H1 (cell line): Measurements from ENCODE around the gene VGLL3. TPM values are rescaled to one million over a fixed set of nuclear protein-coding genes. Genes with fewer than 3 reads are reported as not detected.

Source experiments
- CTCF ChIA-PET: fragments of 300-600 bp; sonication (Branson Sonifier 250); formaldehyde crosslinking; loops from one replicate; lab custom pipeline; 2021; ENCODE audit not compliant: partially characterized antibody; lab: Charles Lee
- POLR2A ChIA-PET: fragments of 300-600 bp; sonication (Branson Sonifier 250); formaldehyde crosslinking; loops from one replicate; lab custom pipeline; 2021; ENCODE audit warnings: inconsistent platforms; ENCODE audit not compliant: partially characterized antibody; lab: Charles Lee
- DNase-seq, 2 experiments: peaks; one replicate each; pipeline versions ENCODE4 v3.0.0 to v3.0.0-alpha.2; 2010 to 2022; ENCODE audit warnings: low spot score in 2 of 2, low read depth in 1 of 2, mixed read lengths in 1 of 2
- FAIRE-seq: peaks from 2 replicates; lab custom pipeline; 2011; peaks lifted over from hg19 to GRCh38; lab: Jason Lieb, UNC
- H2AFZ ChIP-seq: 2 replicates; pipeline ENCODE4 v1.8.1; 2012; ENCODE audit warnings: low read length, inconsistent platforms
- H2AK5ac ChIP-seq: 2 replicates; pipeline ENCODE4 v1.6.1; 2013; ENCODE audit warnings: low read depth, low read length
- H2BK120ac ChIP-seq: replicated peaks from 2 replicates; pipeline ENCODE3; 2013; ENCODE audit warnings: low read depth, low read length, inconsistent platforms
- H2BK12ac ChIP-seq: 2 replicates; pipeline ENCODE4 v1.6.1; 2013; ENCODE audit warnings: low read depth, low read length
- H2BK15ac ChIP-seq: 2 replicates; pipeline ENCODE4 v1.6.1; 2013; ENCODE audit warnings: low read length
- H2BK20ac ChIP-seq: 2 replicates; pipeline ENCODE4 v1.6.1; 2013; ENCODE audit warnings: low read length
- H2BK5ac ChIP-seq: 2 replicates; pipeline ENCODE4 v1.6.1; 2013; ENCODE audit warnings: low read depth, low read length
- H3K14ac ChIP-seq: 2 replicates; pipeline ENCODE4 v1.6.1; 2013; ENCODE audit warnings: inconsistent platforms; ENCODE audit not compliant: insufficient read length
- H3K18ac ChIP-seq: 2 replicates; pipeline ENCODE4 v1.6.1; 2013; ENCODE audit warnings: low read length; ENCODE audit errors: extremely low read depth
- H3K23ac ChIP-seq: 2 replicates; pipeline ENCODE4 v1.6.1; 2013; ENCODE audit warnings: inconsistent platforms; ENCODE audit not compliant: insufficient read length
- H3K23me2 ChIP-seq: 2 replicates; pipeline ENCODE4 v1.6.1; 2013; ENCODE audit warnings: low read depth, low read length
- H3K27ac ChIP-seq: 2 replicates; pipeline ENCODE4 v1.6.1; 2011; ENCODE audit warnings: low read depth, low read length, inconsistent platforms
- H3K27me3 ChIP-seq, 4 experiments: replicated peaks in 1 of 4; 1 replicate in 1 of 4; 2 replicates in 3 of 4; pipeline versions ENCODE4 v1.6.1 to v1.8.1; 2011 to 2013; ENCODE audit warnings: low read length in 3 of 4, mild to moderate bottlenecking in 3 of 4, inconsistent platforms in 2 of 4, mixed read lengths in 2 of 4, moderate library complexity in 1 of 4; ENCODE audit not compliant: control insufficient read depth in 3 of 4, insufficient read depth in 3 of 4; ENCODE audit errors: extremely low read depth in 1 of 4
- H3K36me3 ChIP-seq, 4 experiments: 2 replicates each; pipeline versions ENCODE4 v1.6.1 to v1.8.1; 2011 to 2013; ENCODE audit warnings: mild to moderate bottlenecking in 4 of 4, low read length in 3 of 4, moderate library complexity in 2 of 4, control low read depth in 1 of 4, inconsistent platforms in 1 of 4; ENCODE audit not compliant: insufficient read depth in 4 of 4, control insufficient read depth in 2 of 4
- H3K4ac ChIP-seq: replicated peaks from 2 replicates; pipeline ENCODE3; 2013; ENCODE audit warnings: low read length, low read depth, mixed read lengths, inconsistent platforms; ENCODE audit not compliant: insufficient read length
- H3K4me1 ChIP-seq, 4 experiments: replicated peaks in 1 of 4; 1 replicate in 1 of 4; 2 replicates in 3 of 4; pipeline versions ENCODE4 v1.6.1 to v1.8.1; 2011 to 2013; ENCODE audit warnings: low read length in 3 of 4, inconsistent platforms in 2 of 4, mixed read lengths in 1 of 4; ENCODE audit not compliant: insufficient read depth in 4 of 4, control insufficient read depth in 3 of 4
- H3K4me2 ChIP-seq, 2 experiments: 2 replicates each; pipeline versions ENCODE4 v1.6.1 to v1.8.1; 2011 to 2013; ENCODE audit warnings: low read depth in 2 of 2, low read length in 2 of 2, control low read depth in 1 of 2, inconsistent platforms in 1 of 2, mild to moderate bottlenecking in 1 of 2; ENCODE audit not compliant: insufficient read depth in 1 of 2
- H3K4me3 ChIP-seq, 4 experiments: fragments of 200-600, 300-600 bp in 1 of 4; sonication (generic), shearing (Covaris generic), sonication (Bioruptor Twin) in 1 of 4; 2 replicates each; pipeline versions ENCODE4 v1.5.1 to v1.8.1; 2011 to 2016; ENCODE audit warnings: low read length in 4 of 4, low read depth in 3 of 4, control low read depth in 2 of 4, inconsistent platforms in 2 of 4, mild to moderate bottlenecking in 2 of 4, mixed read lengths in 1 of 4, moderate library complexity in 1 of 4; ENCODE audit not compliant: insufficient read depth in 2 of 4; ENCODE audit errors: extremely low read depth in 1 of 4
- H3K56ac ChIP-seq: replicated peaks from 2 replicates; pipeline ENCODE3; 2013; ENCODE audit warnings: low read depth, mild to moderate bottlenecking, mixed read lengths, low read length, inconsistent platforms; ENCODE audit not compliant: insufficient read length
- H3K79me1 ChIP-seq: 2 replicates; pipeline ENCODE4 v1.6.1; 2013; ENCODE audit warnings: low read depth, low read length, control low read depth
- H3K79me2 ChIP-seq, 2 experiments: 2 replicates each; pipeline versions ENCODE4 v1.6.1 to v1.8.1; 2012 to 2013; ENCODE audit warnings: low read length in 2 of 2, mild to moderate bottlenecking in 2 of 2, inconsistent platforms in 1 of 2; ENCODE audit not compliant: insufficient read depth in 2 of 2, control insufficient read depth in 1 of 2
- H3K9ac ChIP-seq, 4 experiments: replicated peaks in 1 of 4; 1 replicate in 1 of 4; 2 replicates in 3 of 4; pipeline versions ENCODE4 v1.6.1 to v1.8.1; 2011 to 2013; ENCODE audit warnings: low read depth in 3 of 4, low read length in 3 of 4, control low read depth in 2 of 4, mild to moderate bottlenecking in 2 of 4, moderate library complexity in 2 of 4, inconsistent platforms in 1 of 4; ENCODE audit errors: extremely low read depth in 1 of 4
- H3K9me3 ChIP-seq, 2 experiments: 2 replicates each; pipeline versions ENCODE4 v1.6.1 to v1.8.1; 2012 to 2013; ENCODE audit warnings: mild to moderate bottlenecking in 2 of 2, moderate library complexity in 2 of 2, control low read depth in 1 of 2, inconsistent platforms in 1 of 2, low read depth in 1 of 2, low read length in 1 of 2, mixed read lengths in 1 of 2; ENCODE audit not compliant: insufficient read depth in 2 of 2
- H4K20me1 ChIP-seq, 2 experiments: replicated peaks in 1 of 2; 2 replicates each; pipeline versions ENCODE3 to v1.8.1; 2011 to 2013; ENCODE audit warnings: inconsistent platforms in 2 of 2, low read length in 2 of 2, mild to moderate bottlenecking in 1 of 2; ENCODE audit not compliant: insufficient read depth in 2 of 2, control insufficient read depth in 1 of 2
- H4K5ac ChIP-seq: 2 replicates; pipeline ENCODE4 v1.6.1; 2013; ENCODE audit warnings: low read length, low read depth, mixed read lengths, inconsistent platforms; ENCODE audit not compliant: insufficient read length
- H4K8ac ChIP-seq: 2 replicates; pipeline ENCODE4 v1.8.0; 2013; ENCODE audit warnings: mild to moderate bottlenecking, moderate library complexity, low read length, inconsistent platforms; ENCODE audit not compliant: insufficient read depth; ENCODE audit errors: extremely low read depth
- H4K91ac ChIP-seq: replicated peaks from 2 replicates; pipeline ENCODE3; 2013; ENCODE audit warnings: low read length, mixed read lengths, inconsistent platforms; ENCODE audit not compliant: insufficient read length
- ATF2 ChIP-seq: IDR thresholded peaks from 2 replicates; pipeline ENCODE4 v1.6.1; 2012; ENCODE audit warnings: low read length, inconsistent platforms
- ATF3 ChIP-seq: IDR thresholded peaks from 2 replicates; pipeline ENCODE4 v1.6.1; 2011; ENCODE audit warnings: low read depth, mild to moderate bottlenecking, low read length; ENCODE audit not compliant: insufficient read depth
- BACH1 ChIP-seq: IDR thresholded peaks from 2 replicates; pipeline ENCODE4 v1.6.1; 2012; ENCODE audit warnings: low read length, improper control_type of control experiment
- CBX8 ChIP-seq: fragments of 300-800, 300-1000 bp; sonication (generic); IDR thresholded peaks from 2 replicates; pipeline ENCODE4 v1.7.1; 2016; ENCODE audit warnings: low read depth, low read length, borderline replicate concordance
- EGR1 ChIP-seq: IDR thresholded peaks from 2 replicates; pipeline ENCODE4 v1.6.1; 2011; ENCODE audit warnings: low read depth, low read length, borderline replicate concordance
- FOSL1 ChIP-seq: IDR thresholded peaks from 2 replicates; pipeline ENCODE4 v1.6.1; 2011; ENCODE audit warnings: mild to moderate bottlenecking, low read depth, low read length, moderate library complexity; ENCODE audit not compliant: insufficient read depth
- KDM4A ChIP-seq: IDR thresholded peaks from one replicate; pipeline ENCODE4 v1.7.1; 2012; ENCODE audit warnings: low read depth, mild to moderate bottlenecking, moderate library complexity, low read length, inconsistent platforms; ENCODE audit not compliant: severe bottlenecking
- NANOG ChIP-seq: IDR thresholded peaks from 2 replicates; pipeline ENCODE4 v1.6.1; 2011; ENCODE audit warnings: low read length, low read depth, mild to moderate bottlenecking, inconsistent platforms; ENCODE audit not compliant: insufficient read depth, poor library complexity, severe bottlenecking
- POLR2AphosphoS5 ChIP-seq: IDR thresholded peaks from 2 replicates; pipeline ENCODE4 v1.6.1; 2011; ENCODE audit warnings: low read depth, low read length
- SUZ12 ChIP-seq: fragments of 200-600 bp; sonication (generic); IDR thresholded peaks from 2 replicates; pipeline ENCODE4 v1.6.1; 2012; ENCODE audit warnings: mild to moderate bottlenecking, inconsistent platforms, low read length, moderate library complexity, mixed read lengths
- TAF7 ChIP-seq: optimal IDR thresholded peaks from 2 replicates; pipeline ENCODE3; 2011; ENCODE audit warnings: low read depth, mild to moderate bottlenecking, inconsistent platforms, low read length, moderate library complexity, borderline replicate concordance
- WGBS, 2 experiments: shearing (Covaris generic) in 1 of 2; methylation state at CpG; one replicate each; pipeline versions ENCODE4 v1.1.6 to v1.1.7; 2013 to 2015; ENCODE audit warnings: low lambda C conversion rate in 2 of 2, mixed read lengths in 2 of 2, inconsistent platforms in 1 of 2, low coverage in 1 of 2, missing lambda C conversion rate in 1 of 2; ENCODE audit not compliant: insufficient replicate concordance in 2 of 2, insufficient coverage in 1 of 2, insufficient read length in 1 of 2; ENCODE audit errors: extremely low coverage in 1 of 2, missing lambda C conversion rate in 1 of 2; 5-methylcytosine and 5-hydroxymethylcytosine counted together
- polyA plus RNA-seq, 7 experiments: library from polyadenylated mRNA; depleted of rRNA in 3 of 7; stranded (reverse) in 5 of 7; unstranded in 2 of 7; fragments of >200 nt in 5 of 7; fragments of 200-250 nt in 2 of 7; gene quantifications; 1 replicate in 5 of 7; 2 replicates in 1 of 7; 4 replicates in 1 of 7; pipeline versions ENCODE4 v1.2.1 to v1.2.3, GENCODE V29; 2011 to 2013; ENCODE audit warnings: missing spikeins in 2 of 7, mixed read lengths in 2 of 7
- total RNA-seq: library from RNA; stranded (reverse); fragmentation: NEBNext Ultra II Directional; extraction: Animal tissue kit (Norgen Biotek cat#: 25700); gene quantifications from 2 replicates; pipeline ENCODE4 v1.2.1, GENCODE V29; 2021
- TF ChIP-seq, protein P1 (sequence below): IDR thresholded peaks from 2 replicates; pipeline ENCODE4 v1.6.1; 2012; ENCODE audit warnings: inconsistent platforms

Gene VGLL3
- total and polyA plus RNA-seq, 2 of the 8 experiments (the other 6 are each of a cell fraction or from before 2014, with no cell fraction given), result 13.4 to 24.2 TPM

DNA sequence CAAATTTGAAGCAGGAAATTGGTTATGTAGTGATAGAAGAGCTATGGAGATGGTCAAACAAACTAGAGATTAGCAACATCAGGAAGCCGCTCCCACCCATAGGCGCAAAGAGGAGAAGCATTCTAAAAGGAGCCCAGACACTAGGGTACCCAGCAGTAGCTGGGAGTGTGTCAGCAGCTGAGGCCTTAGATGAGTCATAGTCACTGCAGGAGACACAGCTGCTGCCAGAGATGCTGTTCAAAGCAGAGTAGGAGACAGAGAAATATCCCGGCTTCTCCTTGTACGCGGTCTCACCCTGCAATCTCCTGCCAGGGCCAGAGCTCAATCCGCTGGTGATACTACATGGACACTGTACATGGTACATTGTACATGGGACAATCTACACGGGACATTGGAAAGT lies 61.9 kb downstream of the VGLL3 start:
- H3K36me3 ChIP-seq, result no peaks in the 10 kb centered on the region
- FAIRE-seq, result no peak
- H3K4me1 ChIP-seq, result peaks cover 0 to 3% (median 0%) of the 10 kb centered on the region in 4 experiments; a peak in 1 of 7 replicates
- H3K4me3 ChIP-seq, result no peak overlapping the region
- no peak overlapping the region for H2AK5ac ChIP-seq
- no peak for DNase-seq
- H3K79me1 ChIP-seq, result no peaks in the 10 kb centered on the region
- H4K20me1 ChIP-seq, result no peaks in the 10 kb centered on the region
- WGBS, 2 experiments, result 90% methylated on average over 7 of the region's 7 CpGs; no CpG with 5 or more reads in 1 of the 2 experiments
- H3K9ac ChIP-seq, result no peak overlapping the region; a peak in 1 of 7 replicates
- H3K14ac ChIP-seq, result no peak overlapping the region
- no peak overlapping the region for H3K56ac ChIP-seq
- H3K27ac ChIP-seq, result no peak overlapping the region
- ChIA-PET CTCF (interaction anchor here (1.2 kb wide), 1 partner anchor 155 kb away, joined by 3 read pairs; no protein-coding TSS in a partner anchor), POLR2A (no interaction called here)
- no peak overlapping the region for H4K91ac ChIP-seq
- H3K18ac ChIP-seq, result no peak overlapping the region
- no peak overlapping the region for H3K4ac ChIP-seq
- no peak overlapping the region for H2AFZ ChIP-seq
- H3K23ac ChIP-seq, result no peak overlapping the region
- no peaks in the 10 kb centered on the region for H3K9me3 ChIP-seq
- no peak overlapping the region for H3K4me2 ChIP-seq
- H3K79me2 ChIP-seq, result no peaks in the 10 kb centered on the region
- H2BK120ac ChIP-seq, result no peak overlapping the region
- H2BK5ac ChIP-seq, result no peak overlapping the region
- H4K8ac ChIP-seq, result no peak overlapping the region
- H4K5ac ChIP-seq, result no peak overlapping the region
- H2BK20ac ChIP-seq, result no peak overlapping the region
- no peak overlapping the region for H2BK15ac ChIP-seq
- H2BK12ac ChIP-seq, result no peak overlapping the region
- H3K23me2 ChIP-seq, result no peaks in the 10 kb centered on the region
- H3K27me3 ChIP-seq, result no peaks in the 10 kb centered on the region
- TF ChIP-seq SUZ12, result no peak
- TF ChIP-seq TAF7, result no peak
- no peak for TF ChIP-seq BACH1
- TF ChIP-seq EGR1, result no peak
- no peak for TF ChIP-seq ATF2
- no peak for TF ChIP-seq NANOG
- TF ChIP-seq ATF3, result no peak
- TF ChIP-seq, protein P1, sequence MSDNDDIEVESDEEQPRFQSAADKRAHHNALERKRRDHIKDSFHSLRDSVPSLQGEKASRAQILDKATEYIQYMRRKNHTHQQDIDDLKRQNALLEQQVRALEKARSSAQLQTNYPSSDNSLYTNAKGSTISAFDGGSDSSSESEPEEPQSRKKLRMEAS, result no peak
- TF ChIP-seq POLR2AphosphoS5, result no peak
- TF ChIP-seq CBX8, result no peak
- no peak for TF ChIP-seq KDM4A
- TF ChIP-seq FOSL1, result no peak
